HepG2 (cell line): ENCODE measurements around the gene TMX3. TPM values are rescaled to one million over a fixed set of nuclear protein-coding genes. Genes with fewer than 3 reads are reported as not detected.

Source experiments
- ATAC-seq: fragments of 200-7000 bp; cut with Tn5 transposase; 3 replicates; pipeline ENCODE4 v1.9.1; 2020; ENCODE audit warnings: mild to moderate bottlenecking, moderate library complexity
- BruUV-seq: library from RNA; stranded (reverse); fragments of 400-500 nt; replicated peaks from 2 replicates; lab custom pipeline; 2021; lab: Mats Ljungman, UMichigan
- CTCF ChIA-PET: fragments of 300-600 bp; formaldehyde crosslinking; extraction: SDS; loops from one replicate; lab custom pipeline; 2021; ENCODE audit warnings: low total read pairs, inconsistent platforms, low intra/inter-chr PET ratio; lab: Yijun Ruan, JAX
- POLR2A ChIA-PET: fragments of 350-600 bp; sonication (Branson Sonifier 250); formaldehyde crosslinking; loops from one replicate; lab custom pipeline; 2020; ENCODE audit warnings: antibody characterized with exemption, inconsistent platforms; lab: Yijun Ruan, JAX
- DNase-seq: peaks from one replicate; pipeline ENCODE4 v3.0.0-alpha.2; 2015; ENCODE audit warnings: low spot score
- FAIRE-seq: peaks from 3 replicates; lab custom pipeline; 2011; peaks lifted over from hg19 to GRCh38; lab: Jason Lieb, UNC
- H2AFZ ChIP-seq: one replicate; pipeline ENCODE4 v1.6.1; 2011; ENCODE audit warnings: low read length, inconsistent platforms
- H3K27ac ChIP-seq: fragments of 300-600 bp; 3 replicates; pipeline ENCODE4 v1.8.0; 2011; ENCODE audit warnings: mixed run types, mild to moderate bottlenecking, mixed read lengths, low read length, inconsistent platforms; ENCODE audit not compliant: insufficient read depth; ENCODE audit errors: extremely low read length
- H3K27me3 ChIP-seq, 2 experiments: fragments of 200-600 bp in 1 of 2; 2 replicates in 1 of 2; 3 replicates in 1 of 2; pipeline versions ENCODE4 v1.6.0 to v1.8.0; 2011; ENCODE audit warnings: low read length in 2 of 2, mild to moderate bottlenecking in 2 of 2, moderate library complexity in 2 of 2, inconsistent platforms in 1 of 2; ENCODE audit not compliant: insufficient read depth in 2 of 2, control insufficient read depth in 1 of 2
- H3K36me3 ChIP-seq, 2 experiments: fragments of 200-600 bp in 1 of 2; replicated peaks in 1 of 2; 2 replicates in 1 of 2; 3 replicates in 1 of 2; pipeline versions ENCODE4 v1.5.1 to v1.8.0; 2011; ENCODE audit warnings: low read length in 2 of 2, inconsistent platforms in 1 of 2; ENCODE audit not compliant: insufficient read depth in 2 of 2, control insufficient read depth in 1 of 2
- H3K4me1 ChIP-seq: 2 replicates; pipeline ENCODE4 v1.5.1; 2012; ENCODE audit warnings: low read length, inconsistent platforms; ENCODE audit not compliant: insufficient read depth
- H3K4me2 ChIP-seq: 2 replicates; pipeline ENCODE4 v1.6.0; 2011; ENCODE audit warnings: low read depth, low read length, inconsistent platforms
- H3K4me3 ChIP-seq, 3 experiments: fragments of 200-600 bp in 1 of 3; sonication (generic), shearing (Covaris generic) in 1 of 3; replicated peaks in 1 of 3; 2 replicates each; pipeline ENCODE4 v1.5.1; 2011 to 2016; ENCODE audit warnings: low read length in 3 of 3, inconsistent platforms in 2 of 3, low read depth in 2 of 3, mild to moderate bottlenecking in 2 of 3, control low read depth in 1 of 3, mixed read lengths in 1 of 3; ENCODE audit not compliant: insufficient read depth in 1 of 3
- H3K79me2 ChIP-seq: one replicate; pipeline ENCODE4 v1.6.1; 2011; ENCODE audit warnings: low read length, inconsistent platforms; ENCODE audit not compliant: insufficient read depth
- H3K9ac ChIP-seq: 2 replicates; pipeline ENCODE4 v1.6.0; 2011; ENCODE audit warnings: mild to moderate bottlenecking, low read depth, low read length, inconsistent platforms; ENCODE audit not compliant: insufficient read depth
- H3K9me3 ChIP-seq: 2 replicates; pipeline ENCODE4 v1.5.1; 2012; ENCODE audit warnings: mild to moderate bottlenecking, low read length
- H4K20me1 ChIP-seq: 2 replicates; pipeline ENCODE4 v1.6.0; 2011; ENCODE audit warnings: inconsistent platforms, mild to moderate bottlenecking, low read length, moderate library complexity; ENCODE audit not compliant: insufficient read depth
- FOXM1 ChIP-seq: sonication (generic); formaldehyde crosslinking; IDR thresholded peaks from 2 replicates; pipeline ENCODE4 v1.5.0; 2020; ENCODE audit warnings: missing genetic modification reagents
- HMG20B ChIP-seq: conservative IDR thresholded peaks from 2 replicates; pipeline ENCODE4 v1.6.1; 2016; ENCODE audit warnings: missing genetic modification reagents, missing compliant biosample characterization
- HNF4G ChIP-seq, 2 experiments: sonication (generic) in 1 of 2; formaldehyde crosslinking in 1 of 2; IDR thresholded peaks; 2 replicates each; pipeline versions ENCODE4 v1.4.0 to v1.6.1; 2011 to 2020; ENCODE audit warnings: borderline replicate concordance in 2 of 2, low read depth in 2 of 2, mild to moderate bottlenecking in 2 of 2, low read length in 1 of 2, missing genetic modification reagents in 1 of 2, moderate library complexity in 1 of 2
- HOXA5 ChIP-seq: sonication (generic); formaldehyde crosslinking; IDR thresholded peaks from 2 replicates; pipeline ENCODE4 v1.4.0; 2020; ENCODE audit warnings: missing genetic modification reagents
- MXD1 ChIP-seq: sonication (generic); formaldehyde crosslinking; IDR thresholded peaks from 2 replicates; pipeline ENCODE4 v1.4.0; 2020; ENCODE audit warnings: mild to moderate bottlenecking, missing genetic modification reagents
- PAX8 ChIP-seq: sonication (generic); formaldehyde crosslinking; IDR thresholded peaks from 2 replicates; pipeline ENCODE4 v1.8.0; 2022; ENCODE audit warnings: mild to moderate bottlenecking, missing genetic modification reagents, borderline replicate concordance
- SCMH1 ChIP-seq: sonication (generic); formaldehyde crosslinking; IDR thresholded peaks from 2 replicates; pipeline ENCODE4 v1.9.0; 2021; ENCODE audit warnings: missing genetic modification reagents, mild to moderate bottlenecking, borderline replicate concordance
- ZBTB21 ChIP-seq: sonication (generic); formaldehyde crosslinking; IDR thresholded peaks from 2 replicates; pipeline ENCODE4 v1.4.0; 2020; ENCODE audit warnings: missing genetic modification reagents
- ZNF121 ChIP-seq: sonication (generic); formaldehyde crosslinking; IDR thresholded peaks from 2 replicates; pipeline ENCODE4 v1.5.0; 2020; ENCODE audit warnings: mild to moderate bottlenecking, missing genetic modification reagents
- ZNF274 ChIP-seq: sonication (generic); formaldehyde crosslinking; IDR thresholded peaks from 2 replicates; pipeline ENCODE4 v1.5.1; 2020; ENCODE audit warnings: mild to moderate bottlenecking, missing genetic modification reagents
- ZNF510 ChIP-seq: sonication (generic); formaldehyde crosslinking; IDR thresholded peaks from 2 replicates; pipeline ENCODE4 v1.4.0; 2020; ENCODE audit warnings: low read depth, mild to moderate bottlenecking, missing genetic modification reagents
- ZNF629 ChIP-seq: sonication (generic); formaldehyde crosslinking; conservative IDR thresholded peaks from 2 replicates; pipeline ENCODE4 v1.5.0; 2020; ENCODE audit warnings: missing genetic modification reagents
- WGBS: methylation state at CpG from one replicate; pipeline ENCODE4 v1.1.6; 2017; ENCODE audit warnings: low lambda C conversion rate; 5-methylcytosine and 5-hydroxymethylcytosine counted together
- in situ Hi-C: cut with HindIII; loops from 2 replicates; pipeline ENCODE4 v1.10.0; 2017; ENCODE audit warnings: low pct_unique_long_range_greater_than_20kb; ENCODE audit not compliant: extremely low pct_ligation_motif_present
- intact Hi-C: fragments of 100-400 bp; cut with micrococcal nuclease; formaldehyde crosslinking; loops from one replicate; pipeline ENCODE4 v1.10.0; 2022; ENCODE audit not compliant: unreplicated experiment
- polyA plus RNA-seq, 8 experiments: library from polyadenylated mRNA; depleted of rRNA in 3 of 8; stranded (reverse) in 7 of 8; unstranded in 1 of 8; fragments of >200 nt; fragmentation: Illumina TruSeq in 4 of 8; extraction: Trizol in 4 of 8; gene quantifications; 2 replicates each; pipeline versions ENCODE4 v1.2.1 to v1.2.3, GENCODE V29; 2011 to 2016; ENCODE audit warnings: low read depth in 4 of 8, missing spikeins in 1 of 8, mixed read lengths in 1 of 8; ENCODE audit not compliant: insufficient read depth in 1 of 8
- total RNA-seq, 5 experiments: library from RNA; depleted of rRNA; stranded (reverse); fragments of >200 nt; fragmentation: Illumina TruSeq; extraction: Trizol; gene quantifications; 2 replicates each; pipeline ENCODE4 v1.2.3, GENCODE V29; 2016; ENCODE audit warnings: low read depth in 1 of 5
- TF ChIP-seq, protein P1 (sequence below): sonication (generic); formaldehyde crosslinking; IDR thresholded peaks from 2 replicates; pipeline ENCODE4 v1.5.1; 2020; ENCODE audit warnings: missing genetic modification reagents, mild to moderate bottlenecking, borderline replicate concordance
- TF ChIP-seq, protein P2 (sequence below): sonication (generic); formaldehyde crosslinking; IDR thresholded peaks from 2 replicates; pipeline ENCODE4 v1.5.1; 2020; ENCODE audit warnings: missing genetic modification reagents, mild to moderate bottlenecking, borderline replicate concordance
- TF ChIP-seq, protein P3 (sequence below): sonication (generic); formaldehyde crosslinking; IDR thresholded peaks from 2 replicates; pipeline ENCODE4 v1.5.0; 2020; ENCODE audit warnings: mild to moderate bottlenecking, missing genetic modification reagents

TMX3 gene
- total and polyA plus RNA-seq, 2 of the 13 experiments (the other 11 are each of a cell fraction or from before 2014, with no cell fraction given), result 12.9 to 25.0 TPM

DNA sequence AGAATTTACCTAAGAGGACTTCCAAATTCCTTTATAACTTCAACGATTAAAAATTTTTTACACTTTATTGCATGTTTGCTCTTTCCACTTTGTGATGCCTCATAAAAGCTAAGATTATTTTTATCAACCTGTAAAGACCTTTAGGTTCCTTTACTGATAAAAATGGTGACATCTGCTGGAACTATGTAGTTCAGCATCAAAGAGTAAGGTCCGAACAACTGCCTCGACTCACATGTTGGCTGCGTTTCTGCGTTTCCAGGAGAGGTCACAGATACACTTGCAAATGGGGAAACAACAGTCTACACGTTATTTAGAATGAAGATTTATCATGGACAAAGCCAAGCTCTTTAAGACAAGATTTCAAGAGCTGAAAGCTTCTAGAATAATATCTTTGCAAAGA is 18.8 kb upstream of the TMX3 start (continued):
- TF ChIP-seq, protein P1, sequence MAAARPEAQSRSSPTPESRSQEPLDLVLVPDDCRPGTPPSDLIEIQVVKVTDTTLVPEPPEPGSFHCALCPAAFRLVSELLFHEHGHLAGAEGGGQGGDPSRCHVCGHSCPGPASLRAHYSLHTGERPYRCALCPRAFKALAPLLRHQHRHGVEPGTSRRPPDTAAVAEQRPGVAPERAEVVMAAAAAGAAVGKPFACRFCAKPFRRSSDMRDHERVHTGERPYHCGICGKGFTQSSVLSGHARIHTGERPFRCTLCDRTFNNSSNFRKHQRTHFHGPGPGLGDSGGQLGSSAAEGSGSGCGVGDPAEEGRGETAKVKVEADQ (CRISPR knock-in tag), result no peak
- TF ChIP-seq HOXA5 (CRISPR knock-in tag) (no peak), ZNF121 (no peak), ZBTB21 (no peak), SCMH1 (CRISPR knock-in tag) (no peak), ZNF510 (CRISPR knock-in tag) (no peak)

DNA sequence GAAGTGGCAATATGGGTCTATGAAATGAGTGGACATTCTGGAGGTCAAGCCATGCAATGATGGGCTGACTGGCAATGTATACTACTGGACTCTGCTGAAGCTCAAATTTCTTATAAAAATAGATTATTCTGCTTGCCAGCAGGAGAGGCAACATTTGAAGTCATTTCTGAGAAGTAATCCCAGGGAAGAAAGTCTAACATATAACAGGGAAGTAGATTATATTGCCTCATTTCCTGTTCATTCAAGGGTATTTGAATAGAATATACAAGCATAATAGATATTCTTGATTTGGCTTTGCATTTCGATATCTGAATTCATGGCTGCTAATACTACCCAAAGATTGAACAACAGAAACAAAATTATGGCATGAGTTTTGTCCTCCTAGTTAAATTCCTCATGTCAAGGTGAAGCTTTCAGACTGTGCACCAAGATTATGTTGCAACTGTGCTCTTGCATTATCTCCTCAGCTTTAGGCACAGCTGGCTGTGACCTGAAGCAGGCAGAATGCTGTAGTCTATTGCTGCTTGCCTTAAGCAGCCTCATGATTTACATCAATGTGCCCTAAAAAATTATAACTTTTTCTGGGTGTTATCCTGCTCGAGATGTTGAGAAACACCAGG is 13.3 kb upstream of the TMX3 start:
- in situ Hi-C loops (no loop called here), intact Hi-C loops (no loop called here)
- WGBS, result 30% methylated on average over 2 of the region's 2 CpGs

More for the DNA sequence above, 13.3 kb upstream of the TMX3 start:
- Histone ChIP-seq H3K27me3 (no peaks in the 10 kb centered on the region), H2AFZ (no peak overlapping the region), H3K4me3 (no peak overlapping the region), H3K9ac (no peak overlapping the region), H3K4me1 (no peaks in the 10 kb centered on the region), H3K36me3 (no peaks in the 10 kb centered on the region)
- ChIA-PET POLR2A (no interaction called here), CTCF (no interaction called here)
- no peak for ATAC-seq
- no peak for FAIRE-seq
- no peak for DNase-seq
- TF ChIP-seq FOXM1 (CRISPR knock-in tag) (no peak), MXD1 (no peak), PAX8 (CRISPR knock-in tag) (no peak), HNF4G (IDR thresholded peaks at IDR 0.05; ENCODE audit: borderline replicate concordance, low read depth, low read length) (no peak), HNF4G (CRISPR knock-in tag; IDR thresholded peaks at IDR 0.05; ENCODE audit: borderline replicate concordance, low read depth) (no peak), ZNF274 (no peak), ZNF629 (CRISPR knock-in tag) (no peak), HMG20B (CRISPR knock-in tag) (no peak), SCMH1 (CRISPR knock-in tag) (no peak)
- TF ChIP-seq, protein P2, sequence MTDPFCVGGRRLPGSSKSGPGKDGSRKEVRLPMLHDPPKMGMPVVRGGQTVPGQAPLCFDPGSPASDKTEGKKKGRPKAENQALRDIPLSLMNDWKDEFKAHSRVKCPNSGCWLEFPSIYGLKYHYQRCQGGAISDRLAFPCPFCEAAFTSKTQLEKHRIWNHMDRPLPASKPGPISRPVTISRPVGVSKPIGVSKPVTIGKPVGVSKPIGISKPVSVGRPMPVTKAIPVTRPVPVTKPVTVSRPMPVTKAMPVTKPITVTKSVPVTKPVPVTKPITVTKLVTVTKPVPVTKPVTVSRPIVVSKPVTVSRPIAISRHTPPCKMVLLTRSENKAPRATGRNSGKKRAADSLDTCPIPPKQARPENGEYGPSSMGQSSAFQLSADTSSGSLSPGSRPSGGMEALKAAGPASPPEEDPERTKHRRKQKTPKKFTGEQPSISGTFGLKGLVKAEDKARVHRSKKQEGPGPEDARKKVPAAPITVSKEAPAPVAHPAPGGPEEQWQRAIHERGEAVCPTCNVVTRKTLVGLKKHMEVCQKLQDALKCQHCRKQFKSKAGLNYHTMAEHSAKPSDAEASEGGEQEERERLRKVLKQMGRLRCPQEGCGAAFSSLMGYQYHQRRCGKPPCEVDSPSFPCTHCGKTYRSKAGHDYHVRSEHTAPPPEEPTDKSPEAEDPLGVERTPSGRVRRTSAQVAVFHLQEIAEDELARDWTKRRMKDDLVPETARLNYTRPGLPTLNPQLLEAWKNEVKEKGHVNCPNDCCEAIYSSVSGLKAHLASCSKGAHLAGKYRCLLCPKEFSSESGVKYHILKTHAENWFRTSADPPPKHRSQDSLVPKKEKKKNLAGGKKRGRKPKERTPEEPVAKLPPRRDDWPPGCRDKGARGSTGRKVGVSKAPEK (CRISPR knock-in tag), result no peak
- TF ChIP-seq, protein P3, sequence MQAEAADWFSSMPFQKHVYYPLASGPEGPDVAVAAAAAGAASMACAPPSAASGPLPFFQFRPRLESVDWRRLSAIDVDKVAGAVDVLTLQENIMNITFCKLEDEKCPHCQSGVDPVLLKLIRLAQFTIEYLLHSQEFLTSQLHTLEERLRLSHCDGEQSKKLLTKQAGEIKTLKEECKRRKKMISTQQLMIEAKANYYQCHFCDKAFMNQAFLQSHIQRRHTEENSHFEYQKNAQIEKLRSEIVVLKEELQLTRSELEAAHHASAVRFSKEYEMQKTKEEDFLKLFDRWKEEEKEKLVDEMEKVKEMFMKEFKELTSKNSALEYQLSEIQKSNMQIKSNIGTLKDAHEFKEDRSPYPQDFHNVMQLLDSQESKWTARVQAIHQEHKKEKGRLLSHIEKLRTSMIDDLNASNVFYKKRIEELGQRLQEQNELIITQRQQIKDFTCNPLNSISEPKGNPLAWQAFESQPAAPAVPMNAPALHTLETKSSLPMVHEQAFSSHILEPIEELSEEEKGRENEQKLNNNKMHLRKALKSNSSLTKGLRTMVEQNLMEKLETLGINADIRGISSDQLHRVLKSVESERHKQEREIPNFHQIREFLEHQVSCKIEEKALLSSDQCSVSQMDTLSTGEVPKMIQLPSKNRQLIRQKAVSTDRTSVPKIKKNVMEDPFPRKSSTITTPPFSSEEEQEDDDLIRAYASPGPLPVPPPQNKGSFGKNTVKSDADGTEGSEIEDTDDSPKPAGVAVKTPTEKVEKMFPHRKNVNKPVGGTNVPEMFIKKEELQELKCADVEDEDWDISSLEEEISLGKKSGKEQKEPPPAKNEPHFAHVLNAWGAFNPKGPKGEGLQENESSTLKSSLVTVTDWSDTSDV (CRISPR knock-in tag), result no peak
- TF ChIP-seq, all 625 proteins: peak for 0
- no peak overlapping the region for H3K27ac ChIP-seq
- H3K9me3 ChIP-seq, result no peaks in the 10 kb centered on the region
- no peaks in the 10 kb centered on the region for H4K20me1 ChIP-seq
- no peaks in the 10 kb centered on the region for H3K79me2 ChIP-seq
- BruUV-seq, result no TSS peak
- no peak overlapping the region for H3K4me2 ChIP-seq
